Gastroesophageal sphincter (tissue), 4 donors: ENCODE results near the gene LCE1E. TPM values are rescaled to one million over a fixed set of nuclear protein-coding genes. Genes with fewer than 3 reads are reported as not detected.

Source experiments
- ATAC-seq: fragments of 150-250 bp; one replicate; pipeline ENCODE4 v1.9.1; 2016; ENCODE audit warnings: mild to moderate bottlenecking, moderate library complexity
- H3K27ac ChIP-seq, 4 donors: fragments of 200-600 bp; sonication (generic) in 3 of 4; 1 replicate in 3 of 4; 2 replicates in 1 of 4; pipeline ENCODE4 v1.5.1; 2016 to 2019
- H3K27me3 ChIP-seq: fragments of 200-600 bp; sonication (generic); one replicate; pipeline ENCODE4 v1.5.1; 2019
- H3K36me3 ChIP-seq, 2 donors: fragments of 200-600 bp; sonication (generic); one replicate each; pipeline ENCODE4 v1.5.1; 2019; ENCODE audit warnings: control low read depth in 1 of 2
- H3K4me1 ChIP-seq, 3 donors: fragments of 200-600 bp; sonication (generic); 1 replicate in 2 of 3; 2 replicates in 1 of 3; pipeline ENCODE4 v1.5.1; 2016 to 2019; ENCODE audit warnings: control low read depth in 2 of 3
- H3K4me3 ChIP-seq, 2 donors: fragments of 200-600 bp; sonication (generic); one replicate each; pipeline ENCODE4 v1.5.1; 2019; ENCODE audit warnings: mild to moderate bottlenecking in 1 of 2, moderate library complexity in 1 of 2
- H3K9me3 ChIP-seq, 3 donors: fragments of 200-600 bp; sonication (generic); one replicate each; pipeline ENCODE4 v1.5.1; 2017 to 2019; ENCODE audit warnings: control low read depth in 2 of 3
- EP300 ChIP-seq: sonication (generic); formaldehyde crosslinking; IDR thresholded peaks from one replicate; pipeline ENCODE4 v1.6.1; 2017; ENCODE audit warnings: antibody characterized with exemption, mild to moderate bottlenecking
- POLR2A ChIP-seq, 2 donors: fragments of 450-650 bp; IDR thresholded peaks; one replicate each; pipeline ENCODE4 v1.6.1; 2017; ENCODE audit warnings: antibody characterized with exemption in 2 of 2, mild to moderate bottlenecking in 2 of 2, moderate library complexity in 1 of 2
- POLR2AphosphoS5 ChIP-seq: sonication (generic); formaldehyde crosslinking; IDR thresholded peaks from one replicate; pipeline ENCODE4 v1.6.1; 2017; ENCODE audit warnings: antibody characterized with exemption
- WGBS, 2 donors: methylation state at CpG; one replicate each; pipeline ENCODE4 v1.1.5; 2018; ENCODE audit warnings: low coverage in 1 of 2; 5-methylcytosine and 5-hydroxymethylcytosine counted together
- total RNA-seq, 4 donors: library from RNA; depleted of rRNA; stranded (reverse); fragments of >200 nt; gene quantifications; one replicate each; pipeline ENCODE4 v1.1.0, GENCODE V29; 2016
- TF ChIP-seq, protein P1 (sequence below), 4 experiments: fragments of 200-600 bp in 2 of 4; fragments of 450-650 bp in 2 of 4; sonication (generic) in 1 of 4; IDR thresholded peaks; one replicate each; pipeline ENCODE4 v1.5.1; 2017 to 2019; ENCODE audit warnings: antibody characterized with exemption in 4 of 4, mild to moderate bottlenecking in 2 of 4, moderate library complexity in 2 of 4

Gene LCE1E
- total RNA-seq, 4 donors from 2014 or later: 0.39 TPM; not detected in 3

DNA sequence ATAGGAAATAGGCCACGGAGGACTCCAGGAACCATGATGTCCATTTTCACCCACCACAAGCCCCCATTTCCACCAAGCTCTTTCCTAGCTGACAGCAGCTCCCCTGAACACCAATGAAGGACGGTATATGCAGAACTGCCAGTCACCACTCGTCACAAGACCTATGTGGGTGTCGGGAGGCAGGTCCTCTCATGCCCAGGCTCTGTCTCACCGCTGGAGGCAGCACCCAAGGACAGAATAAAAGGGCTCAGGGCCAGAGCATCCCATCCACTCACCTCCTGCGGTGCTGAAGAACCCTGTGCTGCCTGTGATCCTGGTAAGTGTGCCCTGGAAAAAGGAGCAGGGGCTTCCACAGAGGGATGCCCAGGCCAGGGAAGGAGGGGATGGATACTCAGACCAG lies 11.2 kb upstream of the LCE1E start, which contains the start of gene LCE1F:
LCE1F (plus strand) TSS at position 266 of the 400 bp plus-strand sequence. CDS start 1,232 bp downstream, outside the sequence.
- Histone ChIP-seq H3K36me3 (no peaks in the 10 kb centered on the region), H3K27me3 (no peaks in the 10 kb centered on the region), H3K27ac (no peak within 1 kb of the TSS), H3K4me3 (no peak within 1 kb of the TSS), H3K9me3 (no peaks in the 10 kb centered on the region), H3K4me1 (no peaks in the 10 kb centered on the region)
- no peak for TF ChIP-seq POLR2A (IDR thresholded peaks at IDR 0.05)
- TF ChIP-seq POLR2AphosphoS5: no peak
- no peak for TF ChIP-seq EP300
- TF ChIP-seq, protein P1, sequence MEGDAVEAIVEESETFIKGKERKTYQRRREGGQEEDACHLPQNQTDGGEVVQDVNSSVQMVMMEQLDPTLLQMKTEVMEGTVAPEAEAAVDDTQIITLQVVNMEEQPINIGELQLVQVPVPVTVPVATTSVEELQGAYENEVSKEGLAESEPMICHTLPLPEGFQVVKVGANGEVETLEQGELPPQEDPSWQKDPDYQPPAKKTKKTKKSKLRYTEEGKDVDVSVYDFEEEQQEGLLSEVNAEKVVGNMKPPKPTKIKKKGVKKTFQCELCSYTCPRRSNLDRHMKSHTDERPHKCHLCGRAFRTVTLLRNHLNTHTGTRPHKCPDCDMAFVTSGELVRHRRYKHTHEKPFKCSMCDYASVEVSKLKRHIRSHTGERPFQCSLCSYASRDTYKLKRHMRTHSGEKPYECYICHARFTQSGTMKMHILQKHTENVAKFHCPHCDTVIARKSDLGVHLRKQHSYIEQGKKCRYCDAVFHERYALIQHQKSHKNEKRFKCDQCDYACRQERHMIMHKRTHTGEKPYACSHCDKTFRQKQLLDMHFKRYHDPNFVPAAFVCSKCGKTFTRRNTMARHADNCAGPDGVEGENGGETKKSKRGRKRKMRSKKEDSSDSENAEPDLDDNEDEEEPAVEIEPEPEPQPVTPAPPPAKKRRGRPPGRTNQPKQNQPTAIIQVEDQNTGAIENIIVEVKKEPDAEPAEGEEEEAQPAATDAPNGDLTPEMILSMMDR (IDR thresholded peaks at IDR 0.05): no peak
- no peak for ATAC-seq
- 63 to 75% methylated on average over 1 to 5 of the region's 6 CpGs for WGBS, 2 donors

DNA sequence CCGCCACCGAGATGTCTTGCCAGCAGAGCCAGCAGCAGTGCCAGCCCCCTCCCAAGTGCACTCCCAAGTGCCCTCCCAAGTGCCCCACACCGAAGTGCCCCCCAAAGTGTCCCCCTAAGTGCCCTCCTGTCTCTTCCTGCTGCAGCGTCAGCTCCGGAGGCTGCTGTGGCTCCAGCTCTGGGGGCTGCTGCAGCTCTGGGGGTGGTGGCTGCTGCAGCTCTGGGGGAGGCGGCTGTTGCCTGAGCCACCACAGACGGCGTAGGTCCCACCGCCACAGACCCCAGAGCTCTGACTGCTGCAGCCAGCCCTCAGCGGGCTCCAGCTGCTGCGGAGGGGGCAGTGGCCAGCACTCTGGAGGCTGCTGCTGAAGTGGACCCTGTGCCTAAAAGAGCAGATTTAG lies 9.7 kb upstream of the LCE1E start:
- WGBS, 2 donors: 61 to 80% methylated on average over 1 to 3 of the region's 11 CpGs
- ATAC-seq: no peak
- Histone ChIP-seq H3K27ac (no peak overlapping the region), H3K36me3 (no peaks in the 10 kb centered on the region), H3K9me3 (no peaks in the 10 kb centered on the region), H3K4me3 (no peak overlapping the region), H3K4me1 (no peaks in the 10 kb centered on the region), H3K27me3 (no peaks in the 10 kb centered on the region)
- TF ChIP-seq POLR2A (IDR thresholded peaks at IDR 0.05) (no peak), POLR2AphosphoS5 (no peak)

DNA sequence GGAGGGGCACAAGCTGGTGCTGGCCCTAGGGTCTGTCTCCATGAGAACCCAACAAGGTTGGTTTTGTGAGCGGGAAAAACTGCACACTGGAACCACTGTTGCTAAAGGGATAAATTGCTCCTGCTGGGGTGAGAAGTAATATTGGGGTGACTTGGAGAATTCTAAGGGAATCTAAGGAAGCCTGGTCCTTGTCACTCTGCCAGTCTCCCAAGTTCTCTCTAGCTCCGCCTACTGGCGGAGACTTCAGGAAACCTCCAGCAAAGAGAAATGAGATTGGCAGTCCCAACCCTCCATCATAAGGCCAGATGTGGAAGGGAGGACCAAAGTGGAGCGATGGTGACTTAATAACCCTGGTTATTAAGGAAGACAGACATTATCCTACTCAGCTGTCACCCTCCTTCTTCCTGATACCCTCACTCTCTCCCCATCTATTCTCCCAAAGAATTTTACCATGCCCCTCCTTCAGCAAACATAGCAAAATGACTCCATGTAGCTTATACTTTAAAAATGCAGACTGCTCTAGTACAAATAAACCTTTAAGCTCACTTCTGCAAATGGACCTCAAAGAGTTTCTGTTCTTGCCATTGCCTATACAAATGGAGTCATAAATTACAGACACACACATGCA lies 8.4 kb upstream of the LCE1E start:
- Histone ChIP-seq H3K4me3 (no peak overlapping the region), H3K27ac (no peak overlapping the region), H3K27me3 (no peaks in the 10 kb centered on the region), H3K9me3 (no peaks in the 10 kb centered on the region), H3K4me1 (no peaks in the 10 kb centered on the region), H3K36me3 (no peaks in the 10 kb centered on the region)
- WGBS, 2 donors: 32 to 33% methylated on average over 3 of the region's 4 CpGs
- no peak for TF ChIP-seq POLR2A (IDR thresholded peaks at IDR 0.05)
- TF ChIP-seq POLR2AphosphoS5: no peak
- TF ChIP-seq EP300: no peak
- TF ChIP-seq, protein P1 (IDR thresholded peaks at IDR 0.05): no peak
- no peak for ATAC-seq

DNA sequence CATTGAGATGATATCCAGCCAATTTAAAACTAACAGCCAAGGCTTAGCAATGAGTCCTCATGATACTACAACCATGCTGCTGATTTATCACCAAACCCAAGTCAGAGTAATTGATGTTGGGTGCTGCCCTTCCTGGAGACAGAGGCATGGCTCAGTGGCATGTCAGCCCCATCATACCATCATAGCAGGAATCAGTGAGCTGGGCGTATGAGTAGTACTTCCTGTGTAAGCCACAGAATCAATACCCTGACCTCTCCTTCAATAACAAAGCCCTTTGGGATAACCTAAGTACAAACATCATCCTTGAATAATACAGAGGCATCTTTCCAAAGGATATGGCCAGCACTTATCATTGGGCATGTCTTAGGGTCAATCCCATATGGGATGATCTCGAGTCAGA lies 3.0 kb upstream of the LCE1E start:
- H3K9me3 ChIP-seq: no peaks in the 10 kb centered on the region
- TF ChIP-seq, protein P1 (IDR thresholded peaks at IDR 0.05): no peak
- TF ChIP-seq POLR2A (IDR thresholded peaks at IDR 0.05): no peak
- TF ChIP-seq POLR2AphosphoS5: no peak
- TF ChIP-seq EP300: no peak
- no peak overlapping the region for H3K4me3 ChIP-seq
- no peaks in the 10 kb centered on the region for H3K27me3 ChIP-seq
- no peaks in the 10 kb centered on the region for H3K4me1 ChIP-seq
- WGBS, 2 donors: 66 to 85% methylated on average over 2 of the region's 2 CpGs
- ATAC-seq: no peak
- H3K36me3 ChIP-seq: no peaks in the 10 kb centered on the region
- H3K27ac ChIP-seq: no peak overlapping the region

DNA sequence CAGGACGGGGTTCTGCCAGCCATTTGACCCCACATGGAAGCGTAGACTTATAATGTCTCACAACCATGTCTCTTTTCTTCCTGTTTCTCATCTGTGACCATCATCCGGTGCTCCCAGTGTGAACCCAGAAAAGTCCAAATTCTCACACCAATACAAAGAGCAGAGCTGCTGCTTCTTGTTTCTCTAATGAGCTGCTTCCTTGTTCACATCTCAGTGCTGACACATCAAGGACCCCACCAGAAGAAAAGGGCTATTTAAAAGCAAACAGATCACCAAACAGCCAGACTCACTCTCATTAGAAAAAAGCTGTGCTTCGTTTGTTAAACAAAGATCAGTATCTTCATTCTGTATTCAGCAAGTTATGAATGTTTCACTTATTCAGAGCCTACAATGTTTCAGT lies 9.6 kb downstream of the LCE1E start:
- no peaks in the 10 kb centered on the region for H3K36me3 ChIP-seq
- no peaks in the 10 kb centered on the region for H3K4me1 ChIP-seq
- no peak for ATAC-seq
- WGBS, 2 donors: 59 to 64% methylated on average over 4 of the region's 4 CpGs
- H3K4me3 ChIP-seq: no peak overlapping the region
- TF ChIP-seq POLR2AphosphoS5 (no peak), EP300 (no peak), POLR2A (IDR thresholded peaks at IDR 0.05) (no peak)
- TF ChIP-seq, protein P1 (IDR thresholded peaks at IDR 0.05): no peak
- H3K9me3 ChIP-seq: no peaks in the 10 kb centered on the region
- H3K27me3 ChIP-seq: no peaks in the 10 kb centered on the region
- no peak overlapping the region for H3K27ac ChIP-seq
